ENCODE data around the gene BCAS3.

- no peak for TF ChIP-seq GATA2 (IDR thresholded peaks at IDR 0.05; ENCODE audit: low read depth, low read length)
- TF ChIP-seq GATA3 (IDR thresholded peaks at IDR 0.05; ENCODE audit: low read depth, low read length) = no peak
Observed at GRCh38 chr17:61401389-61402072, 723.9 kb downstream of the BCAS3 start.

Measured in SH-SY5Y (cell line).